ENCODE data around the gene ADGRL1. TPM values are rescaled to one million over a fixed set of nuclear protein-coding genes. Genes with fewer than 3 reads are reported as not detected.
"Not testable (repeated sequence)": the region's sequence is repeated elsewhere in the genome, so short reads cannot be mapped to it uniquely, and the experiment has no call there.

The ADGRL1 gene
- total RNA-seq, 1 experiment from 2014 or later, result 88.6 TPM

- intact Hi-C loops (cut with micrococcal nuclease); H3K9me3 ChIP-seq (ENCODE audit: control insufficient read depth in 1 of 2, insufficient read depth in 1 of 2, low read depth in 1 of 2, low read length in 2 of 2); H2AFZ ChIP-seq (ENCODE audit: low read depth, low read length, poor library complexity, severe bottlenecking); H3K36me3 ChIP-seq (ENCODE audit: control insufficient read depth in 1 of 2, insufficient read depth in 2 of 2, low read length in 2 of 2); POLR2A ChIA-PET; RAD21 ChIA-PET (ENCODE audit: low non-redundant PET in 1 of 2, low total read pairs in 2 of 2, uncharacterized antibody in 2 of 2, unreplicated experiment in 2 of 2); BruUV-seq (replicated peaks); H4K20me1 ChIP-seq (ENCODE audit: insufficient read depth); H3K9me2 ChIP-seq (ENCODE audit: insufficient read depth); H3K27me3 ChIP-seq (ENCODE audit: insufficient read depth, low read length); DNase-seq (ENCODE audit: low read depth, low spot score): not testable (repeated sequence)
- CTCF ChIA-PET, result interaction anchor here (1.0 kb wide), 1 partner anchor 140 kb away, joined by 3 read pairs; no protein-coding TSS in a partner anchor
- peak overlapping the region; percentile 48 to 58 for H3K4me3 ChIP-seq (replicated peaks in 1 of 2; ENCODE audit: low read depth in 1 of 2, low read length in 2 of 2)
- H3K27ac ChIP-seq (ENCODE audit: low read depth, low read length), result peak overlapping the region; percentile 94
- peak overlapping the region; percentile 84 for H3K4me2 ChIP-seq (ENCODE audit: low read length)
- peaks cover 2 to 26% of the 10 kb centered on the region in 2 experiments; a peak in 2 of 4 replicates for H3K4me1 ChIP-seq (ENCODE audit: control insufficient read depth in 1 of 2, insufficient read depth in 2 of 2, low read length in 2 of 2)
- peak overlapping the region; percentile 74 for H3K9ac ChIP-seq (ENCODE audit: low read length)
- peaks cover 32% of the 10 kb centered on the region for H3K79me2 ChIP-seq (ENCODE audit: insufficient read depth, low read length)
- peak; percentile 23 for ATAC-seq
These were observed 1.8 kb upstream of the ADGRL1 start for GRCh38 chr19:14207796-14208195.

DNA sequence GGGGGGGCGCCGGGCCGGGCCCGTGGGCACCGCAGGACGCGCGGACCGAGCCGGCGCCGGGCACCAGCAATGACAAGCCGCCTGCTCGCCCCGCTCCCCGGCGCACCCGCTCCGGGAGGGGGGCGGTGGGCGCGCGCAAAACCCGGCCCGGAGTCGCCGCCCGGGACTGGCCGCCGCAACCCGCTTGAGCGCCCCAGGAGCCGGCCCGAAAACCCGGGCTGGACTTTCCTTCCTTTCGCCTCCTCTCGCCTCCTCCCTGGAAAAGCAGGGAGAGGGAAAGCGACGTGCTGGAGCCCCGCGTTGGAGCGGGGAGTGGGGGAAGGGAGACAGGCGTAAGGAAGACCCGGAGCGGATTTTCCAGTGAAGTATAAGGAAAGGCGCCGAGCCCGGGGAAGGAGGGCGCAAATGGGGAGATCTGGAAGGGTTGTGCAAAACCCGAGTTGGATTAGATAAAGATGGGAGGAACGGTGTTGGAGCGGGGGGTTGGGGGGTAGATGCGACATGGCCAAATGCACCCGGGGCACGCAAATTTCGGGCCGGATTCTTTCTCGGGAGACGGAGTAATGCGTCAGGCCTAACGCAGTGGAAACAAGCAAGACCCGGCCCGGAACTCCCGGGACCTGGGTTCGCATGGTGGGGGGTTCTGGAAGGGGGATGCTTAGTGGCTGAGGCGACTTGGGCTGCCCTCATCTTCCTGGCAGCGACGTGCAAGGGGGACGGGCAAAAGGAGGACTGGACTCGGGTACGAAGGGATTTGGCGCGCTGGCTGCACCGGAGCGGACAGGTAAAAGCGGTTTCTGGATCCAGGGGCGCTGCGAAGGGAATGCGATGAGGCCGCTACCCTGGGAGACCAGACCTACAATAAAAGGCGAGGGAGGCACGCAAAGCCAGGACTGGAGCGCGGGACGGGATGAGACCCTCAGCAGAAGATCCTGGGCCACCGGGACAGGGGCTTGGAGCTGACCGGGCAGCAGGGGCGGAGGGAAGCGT, 1.1 kb upstream of the ADGRL1 start:
- H2AFZ ChIP-seq (ENCODE audit: low read depth, low read length, poor library complexity, severe bottlenecking); H3K36me3 ChIP-seq (ENCODE audit: control insufficient read depth in 1 of 2, insufficient read depth in 2 of 2, low read length in 2 of 2); BruUV-seq (replicated peaks); H3K9me3 ChIP-seq (ENCODE audit: control insufficient read depth in 1 of 2, insufficient read depth in 1 of 2, low read depth in 1 of 2, low read length in 2 of 2); RAD21 ChIA-PET (ENCODE audit: low non-redundant PET in 1 of 2, low total read pairs in 2 of 2, uncharacterized antibody in 2 of 2, unreplicated experiment in 2 of 2); POLR2A ChIA-PET; H3K9me2 ChIP-seq (ENCODE audit: insufficient read depth); intact Hi-C loops (cut with micrococcal nuclease); H4K20me1 ChIP-seq (ENCODE audit: insufficient read depth); H3K27me3 ChIP-seq (ENCODE audit: insufficient read depth, low read length): not testable (repeated sequence)
- H3K27ac ChIP-seq (ENCODE audit: low read depth, low read length), result peak overlapping the region; percentile 94
- DNase-seq (ENCODE audit: low read depth, low spot score) (peak; percentile 89), ATAC-seq (peak; percentile 76)
- TF ChIP-seq SP1 (IDR thresholded peaks at IDR 0.05; ENCODE audit: low read depth) (peak; percentile 88), JUND (IDR thresholded peaks at IDR 0.05) (peak; percentile 86), ZBTB33 (IDR thresholded peaks at IDR 0.05; ENCODE audit: extremely low read depth, insufficient replicate concordance, low read length) (peak; percentile 27), YY1 (IDR thresholded peaks at IDR 0.05; ENCODE audit: extremely low read depth, insufficient replicate concordance, low read depth, low read length) (peak; percentile 47), SIN3A (IDR thresholded peaks at IDR 0.05; ENCODE audit: low read depth) (0 out of 2 replicates have a peak, but pooled peaks have one; percentile 15), POLR2AphosphoS5 (IDR thresholded peaks at IDR 0.05; ENCODE audit: low read depth, low read length) (peak; percentile 46), TCF7L2 (IDR thresholded peaks at IDR 0.05; ENCODE audit: borderline replicate concordance, extremely low read depth, insufficient read depth, insufficient read length) (peak; percentile 70)
- peak overlapping the region; percentile 84 for H3K4me2 ChIP-seq (ENCODE audit: low read length)
- H3K9ac ChIP-seq (ENCODE audit: low read length), result peak overlapping the region; percentile 74
- H3K79me2 ChIP-seq (ENCODE audit: insufficient read depth, low read length), result peaks cover 39% of the 10 kb centered on the region
- CTCF ChIA-PET, result interaction anchor here (1.0 kb wide), 1 partner anchor 141 kb away, joined by 3 read pairs; no protein-coding TSS in a partner anchor
- peak overlapping the region; percentile 48 to 58 for H3K4me3 ChIP-seq (replicated peaks in 1 of 2; ENCODE audit: low read depth in 1 of 2, low read length in 2 of 2)
- H3K4me1 ChIP-seq (ENCODE audit: control insufficient read depth in 1 of 2, insufficient read depth in 2 of 2, low read length in 2 of 2), result peaks cover 2 to 26% of the 10 kb centered on the region in 2 experiments; a peak in 2 of 4 replicates

- Histone ChIP-seq H3K4me3 (replicated peaks in 1 of 2; ENCODE audit: low read depth in 1 of 2, low read length in 2 of 2) (peak overlapping the region; percentile 54 to 70), H3K4me2 (ENCODE audit: low read length) (peak overlapping the region; percentile 85; the same call in 1 of the 2 replicates), H3K4me1 (ENCODE audit: control insufficient read depth in 1 of 2, insufficient read depth in 2 of 2, low read length in 2 of 2) (peaks cover 7 to 34% of the 10 kb centered on the region in 2 experiments; a peak in 3 of 4 replicates), H3K9ac (ENCODE audit: low read length) (peak overlapping the region; percentile 80), H3K27ac (ENCODE audit: low read depth, low read length) (peak overlapping the region; percentile 94), H3K79me2 (ENCODE audit: insufficient read depth, low read length) (peaks cover 46% of the 10 kb centered on the region)
- BruUV-seq (replicated peaks); H3K36me3 ChIP-seq (ENCODE audit: control insufficient read depth in 1 of 2, insufficient read depth in 2 of 2, low read length in 2 of 2); DNase-seq (ENCODE audit: low read depth, low spot score); CTCF ChIA-PET; intact Hi-C loops (cut with micrococcal nuclease); H2AFZ ChIP-seq (ENCODE audit: low read depth, low read length, poor library complexity, severe bottlenecking); POLR2A ChIA-PET; H4K20me1 ChIP-seq (ENCODE audit: insufficient read depth); H3K27me3 ChIP-seq (ENCODE audit: insufficient read depth, low read length); H3K9me3 ChIP-seq (ENCODE audit: control insufficient read depth in 1 of 2, insufficient read depth in 1 of 2, low read depth in 1 of 2, low read length in 2 of 2); RAD21 ChIA-PET (ENCODE audit: low non-redundant PET in 1 of 2, low total read pairs in 2 of 2, uncharacterized antibody in 2 of 2, unreplicated experiment in 2 of 2); H3K9me2 ChIP-seq (ENCODE audit: insufficient read depth): not testable (repeated sequence)
- ATAC-seq, result peak; percentile 15
These were observed 339 bp upstream of the ADGRL1 start for GRCh38 chr19:14206308-14206707.
